Uterus (tissue), 2 donors: ENCODE data around the gene IVL.

Experiments used
- POLR2A ChIP-seq, 2 donors: fragments of 450-650 bp; IDR thresholded peaks; one replicate each; pipeline ENCODE4 v1.6.1; 2016; ENCODE audit warnings: antibody characterized with exemption in 2 of 2, mild to moderate bottlenecking in 1 of 2, moderate library complexity in 1 of 2
- TF ChIP-seq, protein P1 (sequence below), 4 experiments: fragments of 200-600 bp in 2 of 4; fragments of 450-650 bp in 2 of 4; sonication (generic) in 2 of 4; IDR thresholded peaks; one replicate each; pipeline ENCODE4 v1.5.1; 2016 to 2019; ENCODE audit warnings: antibody characterized with exemption in 4 of 4, mild to moderate bottlenecking in 2 of 4, moderate library complexity in 1 of 4

DNA sequence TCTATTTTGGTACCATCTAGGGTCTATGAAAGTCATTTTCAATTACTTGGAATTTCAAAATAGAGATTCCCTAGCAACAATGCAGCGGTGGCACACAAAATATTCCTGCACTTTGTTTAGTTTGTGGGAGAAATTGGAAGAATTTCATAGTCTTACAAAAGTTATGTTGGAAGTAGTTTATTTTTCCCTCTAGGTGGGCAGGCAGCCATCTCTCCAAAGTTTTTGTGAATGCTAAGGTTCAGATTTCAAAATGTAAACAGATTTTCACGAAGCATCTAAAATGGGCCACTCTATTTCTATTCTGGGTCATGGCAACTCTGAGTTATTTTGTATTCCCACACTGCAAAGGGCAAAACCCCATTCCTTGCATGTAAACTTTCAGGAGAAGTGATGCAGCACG lies 22.3 kb upstream of the IVL start:
- TF ChIP-seq, protein P1, sequence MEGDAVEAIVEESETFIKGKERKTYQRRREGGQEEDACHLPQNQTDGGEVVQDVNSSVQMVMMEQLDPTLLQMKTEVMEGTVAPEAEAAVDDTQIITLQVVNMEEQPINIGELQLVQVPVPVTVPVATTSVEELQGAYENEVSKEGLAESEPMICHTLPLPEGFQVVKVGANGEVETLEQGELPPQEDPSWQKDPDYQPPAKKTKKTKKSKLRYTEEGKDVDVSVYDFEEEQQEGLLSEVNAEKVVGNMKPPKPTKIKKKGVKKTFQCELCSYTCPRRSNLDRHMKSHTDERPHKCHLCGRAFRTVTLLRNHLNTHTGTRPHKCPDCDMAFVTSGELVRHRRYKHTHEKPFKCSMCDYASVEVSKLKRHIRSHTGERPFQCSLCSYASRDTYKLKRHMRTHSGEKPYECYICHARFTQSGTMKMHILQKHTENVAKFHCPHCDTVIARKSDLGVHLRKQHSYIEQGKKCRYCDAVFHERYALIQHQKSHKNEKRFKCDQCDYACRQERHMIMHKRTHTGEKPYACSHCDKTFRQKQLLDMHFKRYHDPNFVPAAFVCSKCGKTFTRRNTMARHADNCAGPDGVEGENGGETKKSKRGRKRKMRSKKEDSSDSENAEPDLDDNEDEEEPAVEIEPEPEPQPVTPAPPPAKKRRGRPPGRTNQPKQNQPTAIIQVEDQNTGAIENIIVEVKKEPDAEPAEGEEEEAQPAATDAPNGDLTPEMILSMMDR (IDR thresholded peaks at IDR 0.05), result no peak
- no peak for TF ChIP-seq POLR2A (IDR thresholded peaks at IDR 0.05)
